ENCODE measurements around the gene RALBP1. TPM values are rescaled to one million over a fixed set of nuclear protein-coding genes. Genes with fewer than 3 reads are reported as not detected.

The RALBP1 gene
- total and polyA plus RNA-seq, 2 of the 8 experiments (the other 6 are each of a cell fraction or from before 2014, with no cell fraction given): 40.3 to 67.8 TPM

DNA sequence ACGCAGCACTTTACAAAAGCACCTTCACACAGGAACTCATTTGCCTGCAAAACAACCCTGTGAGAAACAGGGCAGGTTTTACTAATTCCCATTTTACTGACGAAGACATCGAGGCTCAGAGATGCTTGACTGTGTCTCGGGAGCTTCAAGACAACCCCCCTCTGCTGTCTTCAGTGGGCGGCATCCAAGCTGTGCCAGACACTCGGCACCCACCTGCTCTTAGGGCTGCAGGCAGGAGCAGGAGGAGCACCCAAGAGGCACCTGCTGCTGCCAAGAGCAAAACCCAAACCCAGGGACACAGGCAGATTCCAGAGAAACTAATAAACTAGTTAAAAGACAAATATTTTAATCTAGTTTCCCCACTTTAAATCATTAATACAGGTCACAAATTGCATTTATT, 71.2 kb downstream of the RALBP1 start:
- no peaks in the 10 kb centered on the region for H3K79me1 ChIP-seq (ENCODE audit: low read depth, low read length)
- no peak for FAIRE-seq
- H3K4me3 ChIP-seq (ENCODE audit: extremely low read depth in 1 of 4, insufficient read depth in 2 of 4, low read depth in 3 of 4, low read length in 4 of 4): no peak overlapping the region
- no peak overlapping the region for H3K18ac ChIP-seq (ENCODE audit: extremely low read depth, low read length)
- ChIA-PET CTCF (ENCODE audit: partially characterized antibody) (no interaction called here), POLR2A (ENCODE audit: partially characterized antibody) (no interaction called here)
- no peak overlapping the region for H2BK20ac ChIP-seq (ENCODE audit: low read length)
- peaks cover 14 to 36% (median 31%) of the 10 kb centered on the region in 4 experiments; a peak in 7 of 8 replicates for H3K36me3 ChIP-seq (ENCODE audit: control insufficient read depth in 2 of 4, insufficient read depth in 4 of 4, low read length in 3 of 4)
- peaks cover 3% of the 10 kb centered on the region in 2 experiments for H4K20me1 ChIP-seq (replicated peaks in 1 of 2; ENCODE audit: control insufficient read depth in 1 of 2, insufficient read depth in 2 of 2, low read length in 2 of 2)
- H2BK12ac ChIP-seq (ENCODE audit: low read depth, low read length): no peak overlapping the region
- H3K27me3 ChIP-seq (replicated peaks in 1 of 4; ENCODE audit: control insufficient read depth in 3 of 4, extremely low read depth in 1 of 4, insufficient read depth in 3 of 4, low read length in 3 of 4): no peaks in the 10 kb centered on the region
- peaks cover 0 to 4% (median 0%) of the 10 kb centered on the region in 4 experiments; a peak in 1 of 7 replicates for H3K4me1 ChIP-seq (replicated peaks in 1 of 4; ENCODE audit: control insufficient read depth in 3 of 4, insufficient read depth in 4 of 4, low read length in 3 of 4)
- H3K14ac ChIP-seq (ENCODE audit: insufficient read length): no peak overlapping the region
- H3K79me2 ChIP-seq (ENCODE audit: control insufficient read depth in 1 of 2, insufficient read depth in 2 of 2, low read length in 2 of 2): no peaks in the 10 kb centered on the region
- H3K56ac ChIP-seq (replicated peaks; ENCODE audit: insufficient read length, low read depth, low read length): no peak overlapping the region
- H2AFZ ChIP-seq (ENCODE audit: low read length): no peak overlapping the region
- no peak overlapping the region for H4K5ac ChIP-seq (ENCODE audit: insufficient read length, low read depth, low read length)
- no peak overlapping the region for H4K8ac ChIP-seq (ENCODE audit: extremely low read depth, insufficient read depth, low read length)
- no peak overlapping the region for H2BK120ac ChIP-seq (replicated peaks; ENCODE audit: low read depth, low read length)
- no peak overlapping the region for H2BK15ac ChIP-seq (ENCODE audit: low read length)
- H3K9me3 ChIP-seq (ENCODE audit: insufficient read depth in 2 of 2, low read depth in 1 of 2, low read length in 1 of 2): no peaks in the 10 kb centered on the region
- H3K4ac ChIP-seq (replicated peaks; ENCODE audit: insufficient read length, low read depth, low read length): no peak overlapping the region
- no peak overlapping the region for H2BK5ac ChIP-seq (ENCODE audit: low read depth, low read length)
- no peak overlapping the region for H4K91ac ChIP-seq (replicated peaks; ENCODE audit: insufficient read length, low read length)
- H3K23ac ChIP-seq (ENCODE audit: insufficient read length): no peak overlapping the region
- H3K4me2 ChIP-seq (ENCODE audit: insufficient read depth in 1 of 2, low read depth in 2 of 2, low read length in 2 of 2): no peak overlapping the region
- no peak overlapping the region for H3K27ac ChIP-seq (ENCODE audit: low read depth, low read length)
- H3K23me2 ChIP-seq (ENCODE audit: low read depth, low read length): peaks cover 2% of the 10 kb centered on the region; the same call in 1 of the 2 replicates
- no peak overlapping the region for H3K9ac ChIP-seq (replicated peaks in 1 of 4; ENCODE audit: extremely low read depth in 1 of 4, low read depth in 3 of 4, low read length in 3 of 4)
- H2AK5ac ChIP-seq (ENCODE audit: low read depth, low read length): no peak overlapping the region
- no peak for DNase-seq (ENCODE audit: low read depth in 1 of 2, low spot score in 2 of 2)
- 98% methylated on average over 6 of the region's 6 CpGs; no CpG with 5 or more reads in 1 of the 2 experiments for WGBS, 2 experiments (ENCODE audit: extremely low coverage in 1 of 2, insufficient coverage in 1 of 2, insufficient read length in 1 of 2, insufficient replicate concordance in 2 of 2, low coverage in 1 of 2, low lambda C conversion rate in 2 of 2, missing lambda C conversion rate in 1 of 2)
- TF ChIP-seq SAP30 (IDR thresholded peaks at IDR 0.05; ENCODE audit: insufficient read depth, insufficient replicate concordance, low read length) (no peak), HDAC2 (IDR thresholded peaks at IDR 0.05; ENCODE audit: borderline replicate concordance in 1 of 2, low read depth in 2 of 2, low read length in 2 of 2) (no peak), RFX5 (IDR thresholded peaks at IDR 0.05; ENCODE audit: borderline replicate concordance, low read depth, low read length) (no peak), EP300 (IDR thresholded peaks at IDR 0.05; ENCODE audit: borderline replicate concordance in 1 of 2, low read depth in 2 of 2, low read length in 2 of 2) (no peak), CHD2 (IDR thresholded peaks at IDR 0.05; ENCODE audit: low read length) (no peak), RXRA (IDR thresholded peaks at IDR 0.05; ENCODE audit: insufficient read depth, low read depth, low read length) (no peak), JUND (IDR thresholded peaks at IDR 0.05; ENCODE audit: low read length) (no peak), TEAD4 (IDR thresholded peaks at IDR 0.05; ENCODE audit: low read depth, low read length) (no peak), PHF8 (conservative IDR thresholded peaks at IDR 0.05; ENCODE audit: low read depth, low read length) (no peak), TBP (IDR thresholded peaks at IDR 0.05; ENCODE audit: low read depth, low read length) (no peak), KDM5A (IDR thresholded peaks at IDR 0.05; ENCODE audit: low read length) (no peak), SP1 (IDR thresholded peaks at IDR 0.05; ENCODE audit: low read depth, low read length) (no peak)
- TF ChIP-seq, protein P1, sequence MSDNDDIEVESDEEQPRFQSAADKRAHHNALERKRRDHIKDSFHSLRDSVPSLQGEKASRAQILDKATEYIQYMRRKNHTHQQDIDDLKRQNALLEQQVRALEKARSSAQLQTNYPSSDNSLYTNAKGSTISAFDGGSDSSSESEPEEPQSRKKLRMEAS (IDR thresholded peaks at IDR 0.05): no peak

Measured in H1 (cell line).